Type B pancreatic cell (in vitro differentiated cells): ENCODE data around the gene ROCK1. TPM values are rescaled to one million over a fixed set of nuclear protein-coding genes. Genes with fewer than 3 reads are reported as not detected.

ENCODE experiments used
- DNase-seq: peaks from one replicate; pipeline ENCODE4 v3.0.0; 2021; ENCODE audit warnings: mixed read lengths; ENCODE audit not compliant: unreplicated experiment; ENCODE audit errors: extremely low spot score
- H3K27ac Mint-ChIP-seq: 2 replicates; pipeline ENCODE4 v1.8.0; 2021; ENCODE audit warnings: mild to moderate bottlenecking, mixed read lengths
- H3K27me3 Mint-ChIP-seq: 2 replicates; pipeline ENCODE4 v1.8.0; 2021; ENCODE audit warnings: mixed read lengths
- H3K36me3 Mint-ChIP-seq: 2 replicates; pipeline ENCODE4 v1.8.0; 2021; ENCODE audit warnings: mixed read lengths
- H3K4me1 Mint-ChIP-seq: one replicate; pipeline ENCODE4 v1.8.0; 2021; ENCODE audit warnings: mixed read lengths; ENCODE audit not compliant: unreplicated experiment
- H3K4me3 Mint-ChIP-seq: 2 replicates; pipeline ENCODE4 v1.8.0; 2021; ENCODE audit warnings: mild to moderate bottlenecking, mixed read lengths
- H3K9me3 Mint-ChIP-seq: 2 replicates; pipeline ENCODE4 v1.8.0; 2021; ENCODE audit warnings: mixed read lengths
- CTCF ChIP-seq: fragments of 200-600 bp; sonication (generic); conservative IDR thresholded peaks from 2 replicates; pipeline ENCODE4 v1.5.0; 2021; ENCODE audit warnings: antibody characterized with exemption, mild to moderate bottlenecking
- total RNA-seq: library from RNA; stranded (reverse); gene quantifications from 2 replicates; pipeline ENCODE4 v1.2.1, GENCODE V29; 2021; ENCODE audit warnings: low replicate concordance

The ROCK1 gene
- total RNA-seq, 1 donor from 2014 or later, result 42.4 TPM

- H3K9me3 Mint-ChIP-seq, result no peaks in the 10 kb centered on the region
- no peak for TF ChIP-seq CTCF
- H3K27ac Mint-ChIP-seq, result no peak overlapping the region
- H3K4me1 Mint-ChIP-seq, result peaks cover 14% of the 10 kb centered on the region
- H3K36me3 Mint-ChIP-seq, result peaks cover 3% of the 10 kb centered on the region
- no peak overlapping the region for H3K4me3 Mint-ChIP-seq
- no peak for DNase-seq
- H3K27me3 Mint-ChIP-seq, result no peaks in the 10 kb centered on the region
These were observed 11.5 kb downstream of the ROCK1 start for GRCh38 chr18:21100146-21100545.

- no peak overlapping the region for H3K27ac Mint-ChIP-seq
- no peak for DNase-seq
- peaks cover 12% of the 10 kb centered on the region for H3K4me1 Mint-ChIP-seq
- H3K9me3 Mint-ChIP-seq, result no peaks in the 10 kb centered on the region
- no peak overlapping the region for H3K4me3 Mint-ChIP-seq
- H3K36me3 Mint-ChIP-seq, result peaks cover 4% of the 10 kb centered on the region
- no peak for TF ChIP-seq CTCF
- H3K27me3 Mint-ChIP-seq, result no peaks in the 10 kb centered on the region
These were observed 12.2 kb downstream of the ROCK1 start for GRCh38 chr18:21099442-21099841.

- Mint-ChIP-seq H3K4me3 (no peak overlapping the region), H3K9me3 (peaks cover 5% of the 10 kb centered on the region), H3K36me3 (peaks cover 9% of the 10 kb centered on the region), H3K27ac (no peak overlapping the region), H3K4me1 (peaks cover 12% of the 10 kb centered on the region), H3K27me3 (no peaks in the 10 kb centered on the region)
- DNase-seq, result no peak
- TF ChIP-seq CTCF, result no peak
These were observed 14.9 kb downstream of the ROCK1 start for GRCh38 chr18:21096760-21097159.

GRCh38 chr18:21093133-21093532, 18.5 kb downstream of the ROCK1 start:
- Mint-ChIP-seq H3K27ac (no peak overlapping the region), H3K4me3 (no peak overlapping the region), H3K27me3 (no peaks in the 10 kb centered on the region), H3K36me3 (peaks cover 9% of the 10 kb centered on the region), H3K4me1 (peaks cover 4% of the 10 kb centered on the region), H3K9me3 (peaks cover 5% of the 10 kb centered on the region)
- no peak for TF ChIP-seq CTCF
- DNase-seq, result no peak

GRCh38 chr18:21090680-21091079, 20.9 kb downstream of the ROCK1 start:
- no peak for DNase-seq
- H3K27ac Mint-ChIP-seq, result no peak overlapping the region
- H3K4me1 Mint-ChIP-seq, result no peaks in the 10 kb centered on the region
- no peak for TF ChIP-seq CTCF
- H3K9me3 Mint-ChIP-seq, result peaks cover 5% of the 10 kb centered on the region
- H3K27me3 Mint-ChIP-seq, result no peaks in the 10 kb centered on the region
- H3K4me3 Mint-ChIP-seq, result no peak overlapping the region
- H3K36me3 Mint-ChIP-seq, result peaks cover 12% of the 10 kb centered on the region

GRCh38 chr18:21085579-21086166, 25.9 kb downstream of the ROCK1 start:
- Mint-ChIP-seq H3K9me3 (no peaks in the 10 kb centered on the region), H3K27me3 (no peaks in the 10 kb centered on the region), H3K36me3 (peaks cover 37% of the 10 kb centered on the region), H3K27ac (no peak overlapping the region), H3K4me3 (no peak overlapping the region), H3K4me1 (no peaks in the 10 kb centered on the region)
- no peak for TF ChIP-seq CTCF
- DNase-seq, result no peak
